Neural cell (in vitro differentiated cells): Measurements from ENCODE around the gene MYO9A. TPM values are rescaled to one million over a fixed set of nuclear protein-coding genes. Genes with fewer than 3 reads are reported as not detected.

Experiments
- H2AFZ ChIP-seq: fragments of 200-600, 300-800 bp; sonication (generic), shearing (Covaris generic); 2 replicates; pipeline ENCODE4 v1.6.0; 2014; ENCODE audit warnings: low read depth, mild to moderate bottlenecking, antibody characterized with exemption, low read length, moderate library complexity
- H3F3A ChIP-seq: fragments of 200-600 bp; shearing (Covaris generic); 2 replicates; pipeline ENCODE4 v1.6.1; 2016; ENCODE audit warnings: mild to moderate bottlenecking, moderate library complexity, mixed read lengths, antibody characterized with exemption, low read length; ENCODE audit not compliant: insufficient read depth, poor library complexity, severe bottlenecking
- H3K27ac ChIP-seq: fragments of 200-600, 300-800 bp; sonication (generic), shearing (Covaris generic); 2 replicates; pipeline ENCODE4 v1.5.1; 2014; ENCODE audit warnings: mild to moderate bottlenecking, low read length, moderate library complexity
- H3K27me3 ChIP-seq: fragments of 300-800, 200-600 bp; sonication (generic), shearing (Covaris generic); 2 replicates; pipeline ENCODE4 v1.6.0; 2014; ENCODE audit warnings: mild to moderate bottlenecking, low read depth, low read length, moderate library complexity; ENCODE audit not compliant: insufficient read depth
- H3K36me3 ChIP-seq: fragments of 300-800, 200-600 bp; sonication (generic), shearing (Covaris generic); 2 replicates; pipeline ENCODE4 v1.5.1; 2014; ENCODE audit warnings: mild to moderate bottlenecking, antibody characterized with exemption, low read length, moderate library complexity; ENCODE audit not compliant: insufficient read depth
- H3K4me2 ChIP-seq: fragments of 300-800, 200-600 bp; sonication (generic), shearing (Covaris generic); 2 replicates; pipeline ENCODE4 v1.6.0; 2014; ENCODE audit warnings: mild to moderate bottlenecking, low read length
- H3K4me3 ChIP-seq: fragments of 300-800, 200-600 bp; sonication (generic), shearing (Covaris generic); 2 replicates; pipeline ENCODE4 v1.5.1; 2014; ENCODE audit warnings: mild to moderate bottlenecking, low read length, moderate library complexity
- H3K79me2 ChIP-seq: fragments of 200-600 bp; shearing (Covaris generic); replicated peaks from 2 replicates; pipeline ENCODE4 v1.6.0; 2014; ENCODE audit warnings: mild to moderate bottlenecking, low read length, moderate library complexity; ENCODE audit not compliant: insufficient read depth
- H3K9ac ChIP-seq: fragments of 300-800, 200-600 bp; sonication (generic), shearing (Covaris generic); 2 replicates; pipeline ENCODE4 v1.6.1; 2016; ENCODE audit warnings: mild to moderate bottlenecking, low read length, mixed read lengths
- H3K9me2 ChIP-seq: fragments of 200-600 bp; shearing (Covaris generic); 2 replicates; pipeline ENCODE4 v1.6.1; 2016; ENCODE audit warnings: mild to moderate bottlenecking, low read length, mixed read lengths; ENCODE audit not compliant: insufficient read depth
- H3K9me3 ChIP-seq: fragments of 200-600, 300-800 bp; sonication (generic), shearing (Covaris generic); 2 replicates; pipeline ENCODE4 v1.6.1; 2016; ENCODE audit warnings: mild to moderate bottlenecking, mixed run types, low read length, moderate library complexity, mixed read lengths
- H4K20me1 ChIP-seq: fragments of 200-600 bp; shearing (Covaris generic); 2 replicates; pipeline ENCODE4 v1.6.1; 2016; ENCODE audit warnings: mild to moderate bottlenecking, mixed run types; ENCODE audit not compliant: insufficient read depth
- EP300 ChIP-seq: fragments of 450-650 bp; conservative IDR thresholded peaks from 2 replicates; pipeline ENCODE4 v1.6.1; 2014; ENCODE audit warnings: antibody characterized with exemption, mild to moderate bottlenecking, moderate library complexity; ENCODE audit not compliant: poor library complexity, severe bottlenecking
- EZH2 ChIP-seq: fragments of 200-600, 300-800 bp; shearing (Covaris generic), sonication (generic); IDR thresholded peaks from 2 replicates; pipeline ENCODE4 v1.6.1; 2014; ENCODE audit warnings: antibody characterized with exemption, low read length, borderline replicate concordance, mild to moderate bottlenecking; ENCODE audit not compliant: insufficient read depth, poor library complexity, severe bottlenecking
- MXI1 ChIP-seq: fragments of 450-650 bp; conservative IDR thresholded peaks from 2 replicates; pipeline ENCODE4 v1.6.1; 2014; ENCODE audit warnings: antibody characterized with exemption, mild to moderate bottlenecking; ENCODE audit not compliant: poor library complexity, severe bottlenecking
- POLR2AphosphoS5 ChIP-seq: IDR thresholded peaks from 2 replicates; pipeline ENCODE4 v1.6.1; 2012
- RAD21 ChIP-seq: fragments of 450-650 bp; conservative IDR thresholded peaks from 2 replicates; pipeline ENCODE4 v1.6.1; 2014; ENCODE audit warnings: antibody characterized with exemption, mild to moderate bottlenecking, moderate library complexity
- SMC3 ChIP-seq: fragments of 450-650 bp; conservative IDR thresholded peaks from 2 replicates; pipeline ENCODE4 v1.6.1; 2014; ENCODE audit warnings: antibody characterized with exemption, mild to moderate bottlenecking, moderate library complexity; ENCODE audit not compliant: poor library complexity
- TAF1 ChIP-seq: IDR thresholded peaks from 2 replicates; pipeline ENCODE4 v1.6.1; 2012; ENCODE audit warnings: low read depth
- polyA plus RNA-seq: library from polyadenylated mRNA; depleted of rRNA; stranded (reverse); fragments of >200 nt; gene quantifications from 2 replicates; pipeline ENCODE4 v1.2.3, GENCODE V29; 2014
- TF ChIP-seq, protein P1 (sequence below): IDR thresholded peaks from 2 replicates; pipeline ENCODE4 v1.6.1; 2012; ENCODE audit warnings: borderline replicate concordance
- TF ChIP-seq, protein P2 (sequence below): fragments of 450-650 bp; IDR thresholded peaks from 2 replicates; pipeline ENCODE4 v1.5.1; 2014; ENCODE audit warnings: antibody characterized with exemption, mild to moderate bottlenecking, moderate library complexity; ENCODE audit not compliant: poor library complexity, severe bottlenecking

The MYO9A gene
- polyA plus RNA-seq, 1 donor from 2014 or later: 22.7 TPM

DNA sequence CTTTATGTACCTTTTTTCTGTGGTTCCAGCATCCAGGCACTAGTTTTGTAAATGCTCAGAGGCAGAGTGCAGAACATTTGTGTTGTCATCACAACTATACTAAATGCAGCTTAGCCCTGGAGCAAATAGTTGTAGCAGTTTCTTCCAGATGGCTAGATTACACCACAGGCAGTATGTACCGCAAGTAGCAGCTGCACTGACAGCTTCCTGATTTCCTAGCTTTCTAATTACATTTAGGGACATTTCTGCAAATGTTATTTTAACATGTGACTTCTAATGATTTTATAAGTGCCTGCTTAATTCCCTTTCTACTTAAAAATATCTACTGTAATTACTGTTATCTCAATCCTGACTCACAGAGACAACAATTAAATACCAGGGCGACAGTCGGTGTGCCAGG is 201.1 kb downstream of the MYO9A start:
- Histone ChIP-seq H3K9me3 (no peaks in the 10 kb centered on the region), H3K4me3 (no peak overlapping the region), H3K27me3 (no peaks in the 10 kb centered on the region), H3K36me3 (no peaks in the 10 kb centered on the region), H3K4me2 (no peak overlapping the region), H4K20me1 (no peaks in the 10 kb centered on the region), H2AFZ (no peak overlapping the region), H3K9ac (no peak overlapping the region), H3F3A (no peaks in the 10 kb centered on the region), H3K9me2 (no peaks in the 10 kb centered on the region), H3K79me2 (no peaks in the 10 kb centered on the region), H3K27ac (no peak overlapping the region)
- TF ChIP-seq SMC3 (no peak), EP300 (no peak), EZH2 (no peak), TAF1 (no peak), POLR2AphosphoS5 (no peak), RAD21 (no peak), MXI1 (no peak)
- TF ChIP-seq, protein P1, sequence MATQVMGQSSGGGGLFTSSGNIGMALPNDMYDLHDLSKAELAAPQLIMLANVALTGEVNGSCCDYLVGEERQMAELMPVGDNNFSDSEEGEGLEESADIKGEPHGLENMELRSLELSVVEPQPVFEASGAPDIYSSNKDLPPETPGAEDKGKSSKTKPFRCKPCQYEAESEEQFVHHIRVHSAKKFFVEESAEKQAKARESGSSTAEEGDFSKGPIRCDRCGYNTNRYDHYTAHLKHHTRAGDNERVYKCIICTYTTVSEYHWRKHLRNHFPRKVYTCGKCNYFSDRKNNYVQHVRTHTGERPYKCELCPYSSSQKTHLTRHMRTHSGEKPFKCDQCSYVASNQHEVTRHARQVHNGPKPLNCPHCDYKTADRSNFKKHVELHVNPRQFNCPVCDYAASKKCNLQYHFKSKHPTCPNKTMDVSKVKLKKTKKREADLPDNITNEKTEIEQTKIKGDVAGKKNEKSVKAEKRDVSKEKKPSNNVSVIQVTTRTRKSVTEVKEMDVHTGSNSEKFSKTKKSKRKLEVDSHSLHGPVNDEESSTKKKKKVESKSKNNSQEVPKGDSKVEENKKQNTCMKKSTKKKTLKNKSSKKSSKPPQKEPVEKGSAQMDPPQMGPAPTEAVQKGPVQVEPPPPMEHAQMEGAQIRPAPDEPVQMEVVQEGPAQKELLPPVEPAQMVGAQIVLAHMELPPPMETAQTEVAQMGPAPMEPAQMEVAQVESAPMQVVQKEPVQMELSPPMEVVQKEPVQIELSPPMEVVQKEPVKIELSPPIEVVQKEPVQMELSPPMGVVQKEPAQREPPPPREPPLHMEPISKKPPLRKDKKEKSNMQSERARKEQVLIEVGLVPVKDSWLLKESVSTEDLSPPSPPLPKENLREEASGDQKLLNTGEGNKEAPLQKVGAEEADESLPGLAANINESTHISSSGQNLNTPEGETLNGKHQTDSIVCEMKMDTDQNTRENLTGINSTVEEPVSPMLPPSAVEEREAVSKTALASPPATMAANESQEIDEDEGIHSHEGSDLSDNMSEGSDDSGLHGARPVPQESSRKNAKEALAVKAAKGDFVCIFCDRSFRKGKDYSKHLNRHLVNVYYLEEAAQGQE: no peak
- TF ChIP-seq, protein P2, sequence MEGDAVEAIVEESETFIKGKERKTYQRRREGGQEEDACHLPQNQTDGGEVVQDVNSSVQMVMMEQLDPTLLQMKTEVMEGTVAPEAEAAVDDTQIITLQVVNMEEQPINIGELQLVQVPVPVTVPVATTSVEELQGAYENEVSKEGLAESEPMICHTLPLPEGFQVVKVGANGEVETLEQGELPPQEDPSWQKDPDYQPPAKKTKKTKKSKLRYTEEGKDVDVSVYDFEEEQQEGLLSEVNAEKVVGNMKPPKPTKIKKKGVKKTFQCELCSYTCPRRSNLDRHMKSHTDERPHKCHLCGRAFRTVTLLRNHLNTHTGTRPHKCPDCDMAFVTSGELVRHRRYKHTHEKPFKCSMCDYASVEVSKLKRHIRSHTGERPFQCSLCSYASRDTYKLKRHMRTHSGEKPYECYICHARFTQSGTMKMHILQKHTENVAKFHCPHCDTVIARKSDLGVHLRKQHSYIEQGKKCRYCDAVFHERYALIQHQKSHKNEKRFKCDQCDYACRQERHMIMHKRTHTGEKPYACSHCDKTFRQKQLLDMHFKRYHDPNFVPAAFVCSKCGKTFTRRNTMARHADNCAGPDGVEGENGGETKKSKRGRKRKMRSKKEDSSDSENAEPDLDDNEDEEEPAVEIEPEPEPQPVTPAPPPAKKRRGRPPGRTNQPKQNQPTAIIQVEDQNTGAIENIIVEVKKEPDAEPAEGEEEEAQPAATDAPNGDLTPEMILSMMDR: no peak

DNA sequence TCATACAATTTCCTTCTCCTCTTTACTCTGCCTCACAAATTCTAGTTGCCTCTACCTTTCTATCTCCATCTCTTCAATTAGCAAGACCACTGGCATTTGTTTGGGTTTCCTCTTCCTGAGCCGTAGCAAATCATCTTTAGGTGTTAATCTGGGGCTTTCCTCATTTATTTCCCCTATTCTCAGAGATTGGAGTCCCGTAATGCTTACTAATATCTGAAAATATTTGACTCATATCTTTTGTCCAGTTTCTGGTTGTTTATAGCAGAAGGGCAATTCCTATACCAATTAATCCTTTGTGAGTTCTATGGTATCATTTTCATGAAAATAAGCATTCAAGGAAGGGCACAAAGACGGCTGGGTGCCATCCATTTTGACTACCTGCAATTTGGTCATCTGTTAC is 203.9 kb downstream of the MYO9A start:
- Histone ChIP-seq H3K27ac (no peak overlapping the region), H3K4me2 (no peak overlapping the region), H3K9me3 (no peaks in the 10 kb centered on the region), H3K9ac (no peak overlapping the region), H3K9me2 (no peaks in the 10 kb centered on the region), H2AFZ (no peak overlapping the region), H3K36me3 (peaks cover 1% of the 10 kb centered on the region), H3K4me3 (no peak overlapping the region), H3F3A (no peaks in the 10 kb centered on the region), H3K27me3 (no peaks in the 10 kb centered on the region), H3K79me2 (no peaks in the 10 kb centered on the region), H4K20me1 (no peaks in the 10 kb centered on the region)
- no peak for TF ChIP-seq TAF1
- TF ChIP-seq, protein P2: no peak
- TF ChIP-seq, protein P1: no peak
- TF ChIP-seq EP300: no peak
- TF ChIP-seq MXI1: no peak
- no peak for TF ChIP-seq EZH2
- TF ChIP-seq SMC3: no peak
- TF ChIP-seq RAD21: no peak
- TF ChIP-seq POLR2AphosphoS5: no peak
